Measurements from ENCODE around the gene CYP46A1. TPM values are rescaled to one million over a fixed set of nuclear protein-coding genes. Genes with fewer than 3 reads are reported as not detected.

The CYP46A1 gene
- total and polyA plus RNA-seq, 2 donors from 2014 or later: 0.82 to 2.5 TPM

- no peak for FAIRE-seq
These were observed 29.7 kb upstream of the CYP46A1 start for GRCh38 chr14:99654235-99654985.

GRCh38 chr14:99655521-99655920 lies 28.6 kb upstream of the CYP46A1 start:
- intact Hi-C loops (cut with DNase I): no loop called here
- H3K27ac ChIP-seq (ENCODE audit: low read depth in 2 of 2, low read length in 2 of 2): no peak overlapping the region
- peaks cover 8% of the 10 kb centered on the region for H3K27me3 ChIP-seq (ENCODE audit: control insufficient read depth, insufficient read depth, low read length)
- H3K4me3 ChIP-seq (ENCODE audit: low read length in 3 of 3): no peak overlapping the region
- no peaks in the 10 kb centered on the region for H3K9me3 ChIP-seq (ENCODE audit: control insufficient read depth in 2 of 3, insufficient read depth in 1 of 3, low read length in 3 of 3)
- no peak overlapping the region for H3K9ac ChIP-seq (ENCODE audit: low read length in 3 of 3)
- no peaks in the 10 kb centered on the region for H3K4me1 ChIP-seq (ENCODE audit: control insufficient read depth in 2 of 3, insufficient read depth in 2 of 3, low read depth in 1 of 3, low read length in 3 of 3)
- no peak for TF ChIP-seq CTCF (IDR thresholded peaks at IDR 0.05; ENCODE audit: borderline replicate concordance, extremely low read depth, insufficient read depth)
- H3K36me3 ChIP-seq (ENCODE audit: control insufficient read depth in 2 of 3, insufficient read depth in 3 of 3, low read length in 3 of 3): no peaks in the 10 kb centered on the region
- no peak for FAIRE-seq
- no peak for DNase-seq

More at GRCh38 chr14:99654235-99654985, 29.7 kb upstream of the CYP46A1 start:
- intact Hi-C loops (cut with DNase I): no loop called here
- Histone ChIP-seq H3K9ac (ENCODE audit: low read length in 3 of 3) (no peak overlapping the region), H3K4me3 (ENCODE audit: low read length in 3 of 3) (no peak overlapping the region), H3K4me1 (ENCODE audit: control insufficient read depth in 2 of 3, insufficient read depth in 2 of 3, low read depth in 1 of 3, low read length in 3 of 3) (no peaks in the 10 kb centered on the region), H3K9me3 (ENCODE audit: control insufficient read depth in 2 of 3, insufficient read depth in 1 of 3, low read length in 3 of 3) (no peaks in the 10 kb centered on the region), H3K27ac (ENCODE audit: low read depth in 2 of 2, low read length in 2 of 2) (no peak overlapping the region), H3K27me3 (ENCODE audit: control insufficient read depth, insufficient read depth, low read length) (peaks cover 8% of the 10 kb centered on the region), H3K36me3 (ENCODE audit: control insufficient read depth in 2 of 3, insufficient read depth in 3 of 3, low read length in 3 of 3) (no peaks in the 10 kb centered on the region)
- no peak for TF ChIP-seq CTCF (IDR thresholded peaks at IDR 0.05; ENCODE audit: borderline replicate concordance, extremely low read depth, insufficient read depth)
- DNase-seq: peak in 2 of 5 donors; percentile 35 to 56

DNA sequence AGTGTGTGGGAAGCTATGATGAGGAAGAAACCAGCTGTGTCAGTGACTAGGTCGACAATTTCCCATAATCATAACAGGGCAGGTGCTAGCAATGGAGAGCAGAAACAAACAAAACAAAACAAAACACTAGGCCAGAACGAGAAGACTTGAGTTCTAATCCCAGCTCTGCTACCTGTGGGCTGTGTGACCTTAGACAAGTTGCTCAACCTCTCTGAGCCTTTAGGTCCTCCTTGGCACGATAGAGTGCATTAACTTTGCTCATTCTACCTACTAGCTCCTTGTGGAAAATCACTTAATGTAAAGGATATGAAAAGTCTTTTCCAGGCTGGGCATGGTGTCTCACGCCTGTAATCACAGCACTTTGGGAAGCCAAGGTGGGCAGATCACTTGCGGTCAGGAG lies 27.9 kb upstream of the CYP46A1 start:
- H3K36me3 ChIP-seq (ENCODE audit: control insufficient read depth in 2 of 3, insufficient read depth in 3 of 3, low read length in 3 of 3): no peaks in the 10 kb centered on the region
- intact Hi-C loops (cut with DNase I): no loop called here
- H3K27me3 ChIP-seq (ENCODE audit: control insufficient read depth, insufficient read depth, low read length): peaks cover 13% of the 10 kb centered on the region
- FAIRE-seq: no peak
- no peak overlapping the region for H3K9ac ChIP-seq (ENCODE audit: low read length in 3 of 3)
- DNase-seq: no peak
- H3K9me3 ChIP-seq (ENCODE audit: control insufficient read depth in 2 of 3, insufficient read depth in 1 of 3, low read length in 3 of 3): no peaks in the 10 kb centered on the region
- H3K27ac ChIP-seq (ENCODE audit: low read depth in 2 of 2, low read length in 2 of 2): no peak overlapping the region
- H3K4me1 ChIP-seq (ENCODE audit: control insufficient read depth in 2 of 3, insufficient read depth in 2 of 3, low read depth in 1 of 3, low read length in 3 of 3): no peaks in the 10 kb centered on the region
- no peak overlapping the region for H3K4me3 ChIP-seq (ENCODE audit: low read length in 3 of 3)
- TF ChIP-seq CTCF (IDR thresholded peaks at IDR 0.05; ENCODE audit: borderline replicate concordance, extremely low read depth, insufficient read depth): no peak
